SW 1271 (cell line): ENCODE results near the gene PTTG2.

Experiments used
- DNase-seq, 2 experiments: peaks; one replicate each; lab custom pipeline; 2025; lab: John Stamatoyannopoulos, UW

Gene PTTG2

DNA sequence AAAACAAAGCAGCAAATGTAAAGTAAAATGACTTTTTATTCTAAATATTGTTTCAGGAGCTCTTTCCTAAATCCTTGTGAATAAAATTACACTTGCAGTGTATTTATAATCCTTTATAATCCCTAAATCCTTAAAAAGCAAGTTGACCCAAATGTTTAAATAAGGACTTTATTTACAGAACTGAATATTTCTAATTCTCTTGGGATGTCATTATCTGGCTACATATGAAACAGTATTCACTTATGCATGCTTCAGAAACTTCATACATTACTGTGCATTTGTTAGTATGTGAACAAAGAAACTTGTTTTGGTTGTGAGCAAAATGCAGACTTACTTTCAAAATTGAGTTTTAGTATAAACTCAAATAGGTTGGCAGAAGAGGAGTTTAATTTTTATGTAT, 49.2 kb downstream of the PTTG2 start:
- no peak for DNase-seq

GRCh38 chr4:38009949-38010348, 49.8 kb downstream of the PTTG2 start:
- DNase-seq = no peak
